Nucleus accumbens (tissue), 56 donors: ENCODE results near the gene SPDYE16.
"Not testable (repeated sequence)": the region's sequence is repeated elsewhere in the genome, so short reads cannot be mapped to it uniquely, and the experiment has no call there.

Experiments used
- DNase-seq, 56 donors: peaks; one replicate each; lab custom pipeline; 2025; lab: John Stamatoyannopoulos, UW

The SPDYE16 gene, protein sequence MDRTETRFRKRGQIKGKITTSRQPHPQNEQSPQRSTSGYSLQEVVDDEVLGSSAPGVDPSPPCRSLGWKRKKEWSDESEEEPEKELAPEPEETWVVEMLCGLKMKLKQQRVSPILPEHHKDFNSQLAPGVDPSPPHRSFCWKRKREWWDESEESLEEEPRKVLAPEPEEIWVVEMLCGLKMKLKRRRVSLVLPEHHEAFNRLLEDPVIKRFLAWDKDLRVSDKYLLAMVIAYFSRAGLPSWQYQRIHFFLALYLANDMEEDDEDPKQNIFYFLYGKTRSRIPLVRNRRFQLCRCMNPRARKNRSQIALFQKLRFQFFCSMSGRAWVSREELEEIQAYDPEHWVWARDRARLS

DNA sequence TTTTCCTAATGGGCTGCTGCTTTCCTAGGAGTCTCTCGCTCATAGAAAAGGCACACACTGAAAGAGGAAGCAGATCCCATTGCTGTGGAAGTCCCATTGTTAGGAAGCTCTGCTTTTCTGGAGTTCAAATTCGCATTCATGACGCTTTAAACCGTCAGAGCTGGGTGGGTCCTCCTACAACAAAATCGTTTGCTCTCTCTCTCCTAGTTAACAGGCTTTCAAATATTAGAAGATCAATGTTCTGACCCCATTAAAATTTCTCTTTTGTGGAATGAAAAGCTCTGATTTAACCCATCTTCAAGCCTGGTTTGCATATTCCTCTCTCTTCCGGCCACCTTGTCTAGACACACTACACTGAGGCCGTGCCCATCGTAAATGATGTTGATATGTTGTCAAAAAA is at the start of gene SPDYE16:
TSS of gene SPDYE16 (minus strand) at position 101 of the 400 bp plus-strand sequence. CDS start 1,838 bp downstream, outside the sequence.
- DNase-seq: not testable (repeated sequence)

DNA sequence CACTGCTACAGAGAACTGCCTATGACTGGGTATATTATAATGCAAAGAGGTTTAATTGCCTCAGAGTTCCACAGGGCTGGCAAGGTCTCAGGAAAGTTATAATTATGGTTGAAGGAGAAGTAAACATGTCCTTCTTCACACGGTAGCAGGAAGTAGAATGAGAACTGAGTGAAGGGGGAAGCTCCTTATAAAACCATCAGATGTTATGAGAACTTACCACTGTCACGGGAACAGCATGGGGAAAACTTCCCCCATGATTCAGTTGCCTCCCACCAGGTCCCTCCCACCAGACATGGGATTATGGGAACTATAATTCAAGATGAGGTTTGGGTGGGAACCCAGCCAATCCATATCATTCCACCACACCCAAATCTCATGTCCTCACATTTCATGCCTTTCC is 49.6 kb upstream of the SPDYE16 start:
- not testable (repeated sequence) for DNase-seq

DNA sequence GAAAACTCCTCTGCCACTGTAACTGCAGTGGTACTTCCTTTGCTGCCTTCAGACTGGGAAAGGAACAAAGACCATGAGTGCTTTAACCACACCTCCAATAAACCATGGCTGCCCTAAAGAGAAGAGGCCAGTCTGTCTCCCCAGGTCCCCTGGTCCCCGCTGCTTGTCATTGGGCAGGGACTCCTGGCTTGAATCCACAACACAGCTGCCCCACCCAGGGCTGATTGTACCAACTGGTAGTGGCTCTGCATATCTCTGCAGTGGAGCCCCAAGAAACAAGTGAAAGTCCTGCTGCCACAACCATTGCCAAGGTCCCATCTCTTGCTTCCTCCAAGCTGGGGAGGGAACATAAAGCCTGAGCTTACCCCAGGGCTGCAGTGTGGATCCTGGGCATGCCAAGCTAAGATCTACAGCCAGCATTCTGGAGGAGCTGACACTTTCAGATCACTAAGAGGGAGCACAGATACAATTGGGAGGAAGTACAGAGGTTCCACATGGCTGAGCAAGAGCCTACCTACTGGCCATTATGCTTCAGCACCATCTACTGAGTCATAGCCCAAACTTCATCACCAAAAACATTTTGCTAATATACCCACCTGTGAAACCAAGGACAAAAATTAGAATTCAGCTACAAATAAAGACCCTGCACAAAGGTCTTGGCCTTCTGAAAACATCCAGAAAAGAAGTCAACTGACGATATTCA is 48.7 kb upstream of the SPDYE16 start:
- DNase-seq: not testable (repeated sequence)

DNA sequence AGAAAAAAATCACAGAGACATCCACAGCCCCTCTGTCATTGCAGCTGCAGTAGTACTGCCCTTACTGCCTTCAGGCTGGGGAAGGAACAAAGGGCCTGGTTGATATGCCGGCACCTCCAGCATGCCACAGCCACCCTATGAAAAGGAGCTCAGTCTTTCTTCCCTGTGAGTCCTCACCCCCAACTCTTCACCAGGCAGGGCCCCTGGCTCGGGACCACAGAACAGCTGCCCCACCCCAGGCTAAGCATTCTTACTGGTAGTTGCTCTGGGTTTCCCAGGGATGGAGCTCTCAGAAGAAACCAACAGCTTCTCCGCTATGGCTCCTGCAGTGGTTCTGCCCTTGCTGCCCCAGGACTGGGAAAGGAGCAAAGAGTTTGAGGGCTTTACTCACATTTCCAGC is 47.9 kb upstream of the SPDYE16 start:
- not testable (repeated sequence) for DNase-seq

DNA sequence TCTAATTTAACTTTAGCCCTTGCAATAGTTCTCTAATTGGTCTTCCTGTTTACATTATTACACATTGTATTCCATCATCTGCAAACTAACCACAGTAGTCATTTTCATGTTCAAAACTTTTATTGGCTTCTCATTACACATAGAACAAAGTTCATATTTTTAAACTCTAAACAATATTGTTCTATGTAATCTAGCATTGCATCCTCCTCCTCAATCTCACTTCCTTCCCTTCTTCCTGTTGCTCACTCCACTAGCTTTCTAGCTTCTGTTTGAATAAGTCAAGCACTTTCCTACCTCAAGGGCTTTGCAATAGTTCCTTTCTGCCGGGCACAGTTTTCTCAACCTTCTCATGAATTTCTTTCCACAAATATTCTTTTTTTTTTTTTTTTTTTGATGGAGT is 45.5 kb upstream of the SPDYE16 start:
- DNase-seq: not testable (repeated sequence)

DNA sequence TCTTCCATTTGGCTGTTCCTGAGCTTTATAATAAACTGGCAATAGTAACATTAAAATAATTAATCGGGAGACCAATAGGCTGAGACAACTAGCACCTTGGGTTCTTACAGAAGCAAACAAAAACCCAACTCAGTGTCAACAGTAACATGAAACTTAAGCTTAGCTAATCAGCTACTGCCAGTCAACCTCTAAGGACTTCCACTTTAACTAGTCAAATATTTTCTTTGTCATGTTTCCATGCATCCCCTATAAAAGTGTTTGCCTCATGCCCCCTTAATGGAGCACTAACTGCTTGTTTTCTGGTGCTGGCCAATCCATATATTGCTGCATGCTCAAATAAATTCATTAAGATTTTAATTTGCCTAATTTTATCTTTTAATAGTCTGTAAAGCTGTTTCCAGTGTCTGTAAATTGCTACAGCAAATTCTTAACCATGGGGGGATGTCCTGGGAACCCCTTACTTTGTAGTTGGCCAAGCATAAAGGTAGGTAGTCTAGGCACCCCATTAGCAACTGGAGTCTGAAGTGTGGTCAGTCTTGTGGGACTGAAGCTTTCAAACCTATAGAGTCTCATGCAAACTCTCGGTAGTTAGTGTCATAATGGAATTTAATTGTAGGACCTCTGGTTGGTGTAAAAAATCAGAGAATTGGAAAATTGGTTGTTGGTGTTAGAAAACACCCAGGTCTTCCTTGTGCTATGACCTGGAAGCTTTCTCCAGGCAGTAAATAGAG is 43.7 kb upstream of the SPDYE16 start:
- DNase-seq: not testable (repeated sequence)

DNA sequence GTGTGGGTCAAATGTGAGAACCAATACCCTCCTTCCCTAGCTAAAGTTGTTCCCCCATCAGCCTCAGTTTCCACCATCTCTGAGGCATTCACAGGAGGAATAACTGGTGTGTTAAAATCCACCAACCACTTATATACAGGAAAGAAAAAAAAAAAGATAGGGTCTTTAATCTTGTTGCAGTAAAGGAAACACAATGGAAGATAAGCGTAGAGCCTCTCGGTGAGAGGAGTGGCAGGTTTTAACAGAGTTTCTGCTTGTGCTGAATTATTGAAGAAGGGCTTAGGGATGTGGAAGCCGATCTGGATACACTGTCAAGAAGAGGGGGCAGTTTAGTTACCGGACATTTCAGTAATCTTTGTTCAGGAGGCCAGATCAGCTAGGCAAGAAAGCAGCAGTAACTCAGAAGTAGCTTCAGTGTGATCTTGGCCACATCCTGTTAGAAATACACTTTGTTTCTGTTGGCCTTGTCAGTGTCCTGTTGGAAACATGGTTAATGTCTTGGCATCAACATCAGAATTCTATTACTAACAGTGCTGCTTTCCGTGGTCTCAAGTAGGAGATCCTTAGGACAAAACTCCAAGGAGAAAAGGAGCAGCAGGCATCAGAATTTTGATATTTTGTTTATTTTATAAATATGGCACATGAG is 40.7 kb upstream of the SPDYE16 start:
- not testable (repeated sequence) for DNase-seq

DNA sequence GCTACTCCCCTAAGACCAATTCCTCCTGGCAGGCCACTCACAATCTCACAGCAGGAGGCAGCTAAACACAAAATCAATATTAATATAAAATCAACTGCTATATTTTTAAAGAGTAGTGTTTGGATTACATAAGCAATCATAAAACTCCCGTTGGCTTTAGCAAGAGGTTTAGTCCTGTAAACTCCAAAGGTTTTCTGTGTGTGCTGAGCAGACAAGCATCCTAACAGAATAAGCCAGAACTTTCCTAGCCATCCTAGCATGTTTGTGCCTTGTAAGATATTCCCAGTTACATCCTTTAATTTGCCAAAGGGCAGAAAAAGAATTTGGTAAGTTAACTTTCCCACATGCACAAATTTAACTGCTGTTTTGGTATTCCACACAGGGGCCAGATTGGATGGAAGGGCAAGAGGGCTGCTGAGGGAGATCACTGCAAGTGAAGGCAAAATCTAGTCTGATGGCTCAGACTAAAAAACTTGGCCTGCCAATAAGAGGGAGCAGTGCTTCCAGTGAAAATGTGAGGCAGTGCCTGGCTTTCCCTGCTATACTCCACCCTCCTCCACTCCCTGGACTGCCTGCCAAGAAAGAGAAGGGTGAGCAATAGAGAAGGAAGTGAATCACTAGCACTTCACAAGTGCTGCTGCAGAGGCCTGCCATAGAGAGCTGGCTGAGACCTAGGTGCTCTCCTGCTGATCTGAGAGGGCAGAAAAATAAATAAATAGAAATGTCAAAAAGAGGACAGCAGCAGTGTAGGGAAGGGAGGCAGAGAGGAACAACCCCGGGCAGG is 39.9 kb upstream of the SPDYE16 start:
- DNase-seq: peak in 34 of 56 donors; percentile 4 to 60 (median 38)

DNA sequence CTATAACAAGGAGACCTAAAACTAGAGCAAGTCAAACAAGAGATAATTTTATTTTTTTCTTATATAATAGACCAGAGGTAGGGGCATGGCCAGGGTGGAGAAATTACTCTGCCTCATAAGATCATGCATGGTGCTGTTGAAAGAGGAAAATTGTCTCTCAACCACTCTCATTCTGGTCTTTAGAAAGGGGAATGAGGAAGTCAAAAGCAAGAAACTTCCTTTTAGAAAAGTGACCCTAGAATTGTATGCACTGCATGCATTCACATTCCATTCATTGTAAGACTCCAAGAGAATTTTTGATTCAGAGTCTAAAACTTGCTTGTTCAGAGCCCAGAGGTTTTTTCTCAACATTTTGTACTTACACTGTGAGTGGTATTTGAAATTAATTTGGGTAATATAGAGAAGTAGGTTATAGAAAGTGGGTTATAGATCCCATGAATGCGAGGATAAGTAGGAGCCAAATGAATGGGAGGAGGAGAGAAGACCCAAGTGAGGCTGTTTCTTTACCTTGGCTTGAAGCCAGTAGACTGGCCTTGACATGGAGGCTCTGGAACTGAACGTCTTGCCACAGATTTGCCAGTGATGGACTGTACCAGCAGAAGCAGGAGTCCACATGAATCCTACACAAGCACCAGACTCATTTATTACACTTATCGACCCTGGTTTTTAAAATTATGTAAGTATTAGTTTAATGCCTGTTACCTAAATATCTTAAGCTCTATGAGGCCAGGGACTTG is 33.0 kb upstream of the SPDYE16 start:
- DNase-seq: not testable (repeated sequence)

DNA sequence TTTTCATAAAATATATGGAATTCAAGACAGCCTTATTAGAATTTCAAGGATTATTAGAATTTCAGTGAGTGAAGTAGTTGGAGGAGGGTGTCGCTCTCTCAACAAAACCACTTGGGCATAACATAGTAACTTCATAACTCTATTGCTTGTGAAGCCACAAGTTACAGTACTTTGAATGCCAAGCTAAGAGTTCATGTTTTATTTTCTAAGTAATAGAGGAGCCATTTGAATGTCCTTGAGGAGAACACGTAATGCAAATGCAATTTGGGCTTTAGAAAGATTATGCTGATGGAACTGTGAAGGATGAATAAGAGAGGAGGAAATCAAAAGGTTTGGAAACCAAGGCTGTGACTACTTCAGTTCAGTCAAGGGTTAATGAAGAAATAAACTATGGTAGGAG is 32.3 kb upstream of the SPDYE16 start:
- DNase-seq: not testable (repeated sequence)

DNA sequence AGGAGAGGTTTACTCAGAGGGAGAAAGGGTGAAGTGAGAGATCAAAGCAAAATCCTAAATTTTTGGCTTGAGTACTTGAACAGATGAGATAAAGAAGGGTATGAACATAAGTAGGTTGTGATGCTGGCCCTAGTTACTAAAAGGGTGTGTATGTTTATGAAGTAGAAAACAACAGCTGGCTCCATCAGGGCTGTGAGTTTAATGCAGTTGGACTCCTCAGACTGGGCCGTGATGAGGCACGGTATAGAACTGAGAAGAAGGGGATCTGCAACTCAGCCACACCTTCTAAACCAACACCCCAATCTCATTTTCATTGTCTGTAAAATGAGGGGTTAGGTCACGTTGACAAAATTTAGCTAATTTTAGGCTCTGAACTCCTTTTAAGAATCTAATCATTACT is 29.2 kb upstream of the SPDYE16 start:
- DNase-seq: not testable (repeated sequence)

DNA sequence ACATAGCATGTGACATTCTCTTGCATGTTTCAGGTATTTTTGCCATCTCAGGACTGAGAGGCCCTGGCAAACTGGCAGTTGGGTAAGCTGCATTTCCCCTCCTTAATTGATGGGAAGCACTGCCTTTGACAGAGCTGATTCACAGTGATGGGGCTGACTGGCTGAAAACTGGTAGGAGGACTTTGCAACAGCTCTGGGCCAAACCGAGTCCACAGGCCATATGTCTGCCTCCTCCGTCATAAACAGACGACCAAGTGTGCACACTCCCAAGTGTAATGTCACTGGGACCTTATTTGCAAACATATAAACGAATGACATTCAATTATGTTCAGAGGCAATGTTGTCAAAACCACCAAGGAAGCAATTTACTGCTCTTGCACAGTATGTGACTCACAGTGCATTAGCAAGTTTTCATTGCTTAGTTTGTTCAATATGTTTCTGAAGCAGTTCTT is 27.3 kb upstream of the SPDYE16 start:
- not testable (repeated sequence) for DNase-seq

DNA sequence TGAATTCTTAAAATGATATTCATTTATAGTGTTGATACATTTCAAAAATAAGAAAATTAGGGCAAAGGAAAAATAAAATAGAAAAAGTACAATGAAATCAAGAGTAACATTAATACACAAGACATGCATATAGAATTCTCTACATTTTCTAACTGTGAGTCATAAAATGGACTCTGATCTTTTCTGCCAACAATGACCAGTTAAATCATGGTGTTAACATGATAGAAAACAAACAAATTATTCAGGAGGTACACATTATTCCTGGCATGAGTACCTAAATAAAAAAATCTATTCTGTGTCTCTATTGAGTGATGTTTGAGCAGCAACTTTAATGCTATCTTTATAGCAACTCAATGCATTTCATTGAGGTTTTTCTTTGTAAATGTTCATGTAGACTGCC is 25.6 kb upstream of the SPDYE16 start:
- DNase-seq: not testable (repeated sequence)

DNA sequence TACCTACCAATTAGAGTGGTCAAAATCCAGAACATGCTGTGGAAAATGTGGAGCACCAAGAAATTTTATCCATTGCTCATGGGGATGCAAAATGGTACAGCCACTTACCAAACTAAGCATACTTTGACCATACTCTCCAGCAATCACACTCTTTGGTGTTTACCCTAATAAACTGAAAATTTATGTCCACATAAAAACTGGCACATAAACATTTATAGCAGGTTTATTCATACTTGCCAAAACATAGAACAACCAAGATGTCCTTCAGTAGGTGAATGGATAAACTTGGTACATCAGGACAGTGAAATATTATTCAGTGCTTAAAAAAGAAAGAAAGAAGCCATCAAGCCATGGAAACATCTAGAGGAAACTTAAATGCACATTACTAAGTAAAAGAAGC is 24.7 kb upstream of the SPDYE16 start:
- not testable (repeated sequence) for DNase-seq

DNA sequence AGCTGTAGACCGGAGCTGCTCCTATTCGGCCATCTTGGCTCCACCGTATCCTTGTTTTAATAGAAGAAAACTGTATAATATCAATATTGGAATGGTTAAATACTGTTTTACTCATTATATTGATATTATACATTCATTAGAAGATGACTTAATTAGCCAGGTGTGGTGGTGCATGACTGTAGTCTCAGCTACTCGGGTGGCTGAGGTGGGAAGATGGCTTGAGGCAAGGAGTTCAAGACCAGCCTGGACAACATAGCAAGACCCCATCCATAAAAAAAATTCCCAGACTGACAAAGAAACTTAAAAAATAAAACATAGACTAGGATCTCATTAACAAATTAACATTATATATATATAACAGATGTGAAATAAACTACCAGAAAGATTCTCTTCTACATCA is 24.2 kb upstream of the SPDYE16 start:
- DNase-seq: not testable (repeated sequence)

DNA sequence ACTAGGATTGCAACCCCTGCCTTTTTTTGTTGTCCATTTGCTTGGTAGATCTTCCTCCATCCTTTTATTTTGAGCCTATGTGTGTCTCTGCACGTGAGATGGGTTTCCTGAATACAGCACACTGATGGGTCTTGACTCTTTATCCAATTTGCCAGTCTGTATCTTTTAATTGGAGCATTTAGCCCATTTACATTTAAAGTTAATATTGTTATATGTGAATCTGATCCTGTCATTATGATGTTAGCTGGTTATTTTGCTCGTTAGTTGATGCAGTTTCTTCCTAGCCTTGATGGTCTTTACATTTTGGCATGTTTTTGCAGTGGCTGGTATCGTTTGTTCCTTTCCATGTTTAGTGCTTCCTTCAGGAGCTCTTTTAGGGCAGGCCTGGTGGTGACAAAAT is 21.9 kb upstream of the SPDYE16 start:
- DNase-seq: not testable (repeated sequence)

DNA sequence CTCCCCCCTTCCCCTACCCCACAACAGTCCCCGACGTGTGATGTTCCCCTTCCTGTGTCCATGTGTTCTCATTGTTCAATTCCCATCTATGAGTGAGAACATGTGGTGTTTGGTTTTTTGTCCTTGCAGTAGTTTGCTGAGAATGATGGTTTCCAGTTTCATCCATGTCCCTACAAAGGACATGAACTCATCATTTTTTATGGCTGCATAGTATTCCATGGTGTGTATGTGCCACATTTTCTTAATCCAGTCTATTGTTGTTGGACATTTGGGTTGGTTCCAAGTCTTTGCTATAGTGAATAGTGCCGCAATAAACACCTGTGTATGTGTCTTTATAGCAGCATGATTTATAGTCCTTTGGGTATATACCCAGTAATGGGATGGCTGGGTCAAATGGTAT is 18.2 kb upstream of the SPDYE16 start:
- DNase-seq: not testable (repeated sequence)

DNA sequence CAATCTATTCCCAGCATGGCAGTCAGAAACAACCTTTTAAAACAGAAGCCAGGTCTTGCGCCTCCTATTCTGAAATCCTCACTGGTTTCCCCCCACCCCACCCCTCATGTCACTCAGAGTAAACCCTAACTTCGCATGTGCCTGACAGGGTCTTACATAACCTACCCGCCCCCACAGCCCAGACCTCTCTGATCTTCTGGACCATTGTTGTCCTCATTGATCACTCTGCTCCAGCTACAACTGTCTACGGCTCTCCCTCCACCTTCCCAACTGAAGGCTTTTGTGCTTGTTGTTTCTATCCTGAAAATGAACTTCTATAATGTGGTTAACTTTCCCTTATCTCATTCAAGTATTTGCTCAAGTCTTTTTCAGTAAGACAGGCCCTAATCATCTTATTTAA is 17.1 kb upstream of the SPDYE16 start:
- not testable (repeated sequence) for DNase-seq

DNA sequence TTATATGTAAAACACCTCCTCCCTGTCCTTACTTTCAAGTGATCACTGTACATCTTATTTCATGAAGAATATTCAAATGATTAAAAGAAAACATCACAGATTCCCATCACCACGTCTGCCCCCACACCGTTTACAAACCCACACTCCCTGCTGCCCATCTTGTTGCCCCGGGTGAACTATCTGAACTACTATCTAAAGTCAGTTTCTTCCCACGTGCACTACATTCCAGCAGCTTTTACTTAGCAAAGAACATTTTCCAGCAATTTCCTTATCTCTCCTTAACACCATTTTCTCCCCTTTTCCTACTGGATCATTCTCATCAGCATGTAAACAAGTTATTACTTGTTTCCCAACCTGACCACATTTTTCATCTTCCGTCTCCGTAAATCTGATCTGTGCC is 16.6 kb upstream of the SPDYE16 start:
- not testable (repeated sequence) for DNase-seq
